ENCODE results near the gene DGKA. TPM values are rescaled to one million over a fixed set of nuclear protein-coding genes. Genes with fewer than 3 reads are reported as not detected.
"Not testable (repeated sequence)": the region's sequence is repeated elsewhere in the genome, so short reads cannot be mapped to it uniquely, and the experiment has no call there.

DGKA gene
- total RNA-seq, 1 donor from 2014 or later = 29.0 TPM

GRCh38 chr12:55996201-55996714, 65.3 kb downstream of the DGKA start:
- intact Hi-C loops (cut with DNase I) = loop anchor here (10.0 kb wide), 1 partner anchor 49 kb away; the partner anchor contains the start of gene RPS26
- ATAC-seq = peak; percentile 68
- Histone ChIP-seq H3K4me3 (peak overlapping the region; percentile 82), H3K36me3 (peaks cover 41% of the 10 kb centered on the region), H3K4me1 (peaks cover 16% of the 10 kb centered on the region), H3K27ac (peak overlapping the region; percentile 85), H3K9me3 (no peaks in the 10 kb centered on the region), H3K27me3 (no peaks in the 10 kb centered on the region)
- no peak for DNase-seq
- TF ChIP-seq CTCF (IDR thresholded peaks at IDR 0.05) = peak; percentile 84

- ATAC-seq (peak; percentile 99), DNase-seq (peak; percentile 97)
- peaks cover 18% of the 10 kb centered on the region for H3K4me1 ChIP-seq
These were observed 66.0 kb downstream of the DGKA start, which contains the start of gene SUOX for GRCh38 chr12:55996715-55997534. SUOX (plus strand) TSS chr12:55997276; CDS start chr12:56002222, 4,946 bp downstream.

GRCh38 chr12:55997535-55997859, 66.5 kb downstream of the DGKA start:
- Histone ChIP-seq H3K4me3 (peak overlapping the region; percentile 82), H3K27me3 (no peaks in the 10 kb centered on the region), H3K9me3 (no peaks in the 10 kb centered on the region), H3K27ac (peak overlapping the region; percentile 85), H3K36me3 (peaks cover 35% of the 10 kb centered on the region), H3K4me1 (peaks cover 18% of the 10 kb centered on the region)
- peak; percentile 9 for ATAC-seq
- no peak for TF ChIP-seq CTCF (IDR thresholded peaks at IDR 0.05)
- DNase-seq = no peak
- intact Hi-C loops (cut with DNase I) = loop anchor here (10.0 kb wide), 1 partner anchor 47 kb away; the partner anchor contains the start of gene RPS26

More at GRCh38 chr12:55996715-55997534, 66.0 kb downstream of the DGKA start, which contains the start of gene SUOX:
- TF ChIP-seq CTCF (IDR thresholded peaks at IDR 0.05) = no peak
- Histone ChIP-seq H3K27me3 (no peaks in the 10 kb centered on the region), H3K4me3 (peak within 1 kb of the TSS; percentile 82), H3K9me3 (no peaks in the 10 kb centered on the region), H3K27ac (peak within 1 kb of the TSS; percentile 85), H3K36me3 (peaks cover 35% of the 10 kb centered on the region)
- intact Hi-C loops (cut with DNase I) = loop anchor here (10.0 kb wide), 1 partner anchor 48 kb away; the partner anchor contains the start of gene RPS26

GRCh38 chr12:55999522-55999921, 68.6 kb downstream of the DGKA start:
- intact Hi-C loops (cut with DNase I) = loop anchor here (10.0 kb wide), 1 partner anchor 45 kb away; the partner anchor contains the start of gene RPS26
- not testable (repeated sequence) for ATAC-seq, H3K4me3 ChIP-seq, H3K9me3 ChIP-seq, H3K27me3 ChIP-seq, H3K27ac ChIP-seq, DNase-seq
- Histone ChIP-seq H3K4me1 (peaks cover 18% of the 10 kb centered on the region), H3K36me3 (peaks cover 31% of the 10 kb centered on the region)

- H3K27ac ChIP-seq, H3K27me3 ChIP-seq, H3K4me3 ChIP-seq, ATAC-seq, H3K9me3 ChIP-seq, DNase-seq: not testable (repeated sequence)
- Histone ChIP-seq H3K36me3 (peaks cover 25% of the 10 kb centered on the region), H3K4me1 (peaks cover 18% of the 10 kb centered on the region)
- intact Hi-C loops (cut with DNase I) = loop anchor here (10.0 kb wide), 1 partner anchor 45 kb away; the partner anchor contains the start of gene RPS26
These were observed 69.1 kb downstream of the DGKA start for GRCh38 chr12:55999999-56000540.

- Histone ChIP-seq H3K4me3 (no peak overlapping the region), H3K9me3 (no peaks in the 10 kb centered on the region), H3K27ac (no peak overlapping the region), H3K4me1 (peaks cover 15% of the 10 kb centered on the region), H3K36me3 (peaks cover 22% of the 10 kb centered on the region), H3K27me3 (no peaks in the 10 kb centered on the region)
- intact Hi-C loops (cut with DNase I) = no loop called here
- ATAC-seq (no peak), DNase-seq (no peak)
- no peak for TF ChIP-seq CTCF (IDR thresholded peaks at IDR 0.05)
These were observed 70.6 kb downstream of the DGKA start for GRCh38 chr12:56001487-56002100.

- ATAC-seq = peak; percentile 14
- intact Hi-C loops (cut with DNase I); H3K27ac ChIP-seq; DNase-seq; H3K9me3 ChIP-seq; H3K4me1 ChIP-seq; H3K27me3 ChIP-seq; H3K4me3 ChIP-seq: not testable (repeated sequence)
- peaks cover 22% of the 10 kb centered on the region for H3K36me3 ChIP-seq
These were observed 72.4 kb downstream of the DGKA start for GRCh38 chr12:56003376-56003775.

All from upper lobe of right lung (tissue), 1 donor.